ENCODE results near the gene RCVRN. TPM values are rescaled to one million over a fixed set of nuclear protein-coding genes. Genes with fewer than 3 reads are reported as not detected.

Gene RCVRN
- polyA plus RNA-seq (2013, experiment 1 of 4): not detected
- not detected for polyA plus RNA-seq (2013, experiment 2 of 4)
- not detected for polyA plus RNA-seq (2013, experiment 3 of 4)
- not detected for polyA plus RNA-seq (2013, experiment 4 of 4)

DNA sequence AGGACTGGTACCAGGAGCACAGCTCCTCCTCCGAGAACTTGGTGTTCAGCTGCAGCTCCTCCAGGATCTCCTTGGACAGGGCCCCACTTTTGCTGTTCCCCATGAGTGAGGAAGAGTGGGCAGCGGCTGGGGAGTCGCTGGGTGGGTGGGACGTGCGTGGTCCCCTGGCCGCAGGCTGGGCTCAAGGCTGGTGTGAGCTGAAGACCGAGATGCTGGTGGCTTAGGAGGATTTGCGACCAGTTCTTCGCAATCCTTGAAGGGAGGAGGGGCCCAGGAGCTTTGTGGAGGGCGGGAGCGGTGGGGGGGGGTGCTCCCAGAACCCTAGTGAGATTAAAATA, at the start of gene RCVRN:
Gene RCVRN, minus strand, starts transcription at position 194 of the 338 bp plus-strand sequence. Its CDS starts 91 bp downstream, at position 103.
- WGBS, 2 experiments: 96 to 97% methylated on average over 11 of the region's 11 CpGs
- no peak within 1 kb of the TSS for H3K27ac ChIP-seq (ENCODE audit: insufficient read depth, low read depth, low read length, poor library complexity, severe bottlenecking)
- H3K4me1 ChIP-seq (ENCODE audit: control insufficient read depth, insufficient read depth, low read length): peaks cover 25% of the 10 kb centered on the region
- no peaks in the 10 kb centered on the region for H3K9me3 ChIP-seq (ENCODE audit: control insufficient read depth, low read length)
- H3K36me3 ChIP-seq (ENCODE audit: control insufficient read depth, insufficient read depth, low read length): no peaks in the 10 kb centered on the region
- no peak within 1 kb of the TSS for H3K4me3 ChIP-seq (ENCODE audit: insufficient read depth, low read depth, low read length)
- no peaks in the 10 kb centered on the region for H3K27me3 ChIP-seq (ENCODE audit: control insufficient read depth, insufficient read depth, low read length, poor library complexity, severe bottlenecking)

DNA sequence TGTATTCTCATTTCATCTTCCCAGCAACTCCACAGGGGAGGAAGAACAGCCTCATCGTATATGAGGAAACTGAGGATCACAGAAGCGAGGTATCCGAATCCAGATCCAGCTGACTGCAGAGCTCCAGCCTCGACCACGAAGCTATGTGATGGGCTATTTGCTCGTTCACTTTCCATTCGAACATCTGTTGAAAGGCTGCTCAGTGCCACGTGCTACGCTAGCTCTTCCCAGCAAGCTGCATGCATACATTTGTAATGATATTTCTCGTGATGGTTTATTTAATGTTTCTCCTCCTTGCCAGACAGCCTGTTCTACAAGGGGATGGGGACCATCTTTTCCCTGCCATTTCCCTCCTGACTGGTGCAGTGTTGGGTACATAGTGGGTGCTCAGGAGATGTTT, 48.4 kb upstream of the RCVRN start:
- Histone ChIP-seq H3K9me3 (ENCODE audit: control insufficient read depth, low read length) (no peaks in the 10 kb centered on the region), H3K27ac (ENCODE audit: insufficient read depth, low read depth, low read length, poor library complexity, severe bottlenecking) (no peak overlapping the region), H3K27me3 (ENCODE audit: control insufficient read depth, insufficient read depth, low read length, poor library complexity, severe bottlenecking) (no peaks in the 10 kb centered on the region), H3K36me3 (ENCODE audit: control insufficient read depth, insufficient read depth, low read length) (no peaks in the 10 kb centered on the region), H3K4me1 (ENCODE audit: control insufficient read depth, insufficient read depth, low read length) (peaks cover 8% of the 10 kb centered on the region), H3K4me3 (ENCODE audit: insufficient read depth, low read depth, low read length) (no peak overlapping the region)
- 92 to 93% methylated on average over 10 of the region's 10 CpGs for WGBS, 2 experiments

DNA sequence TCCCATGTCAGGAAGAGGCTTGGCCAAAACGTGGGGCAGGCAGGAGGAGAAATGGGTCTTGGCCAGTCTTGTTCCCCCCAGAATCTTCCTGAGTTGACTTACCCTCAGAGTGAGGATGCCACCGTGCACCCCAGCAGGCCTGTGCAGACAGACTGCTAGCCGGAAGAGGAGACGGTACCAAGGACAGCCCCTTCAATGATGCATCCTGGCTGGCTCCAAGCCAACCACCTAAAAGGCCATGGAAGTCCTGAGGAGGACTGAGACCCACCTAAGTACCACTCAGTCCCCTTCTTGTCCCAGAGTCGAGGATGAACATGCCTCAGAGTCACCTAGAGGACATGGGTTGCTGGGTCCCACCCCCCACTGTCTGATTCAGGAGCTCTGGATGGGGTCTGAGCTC, 46.7 kb upstream of the RCVRN start:
- peaks cover under 1% of the 10 kb centered on the region for H3K4me1 ChIP-seq (ENCODE audit: control insufficient read depth, insufficient read depth, low read length)
- 90 to 92% methylated on average over 5 of the region's 5 CpGs for WGBS, 2 experiments

DNA sequence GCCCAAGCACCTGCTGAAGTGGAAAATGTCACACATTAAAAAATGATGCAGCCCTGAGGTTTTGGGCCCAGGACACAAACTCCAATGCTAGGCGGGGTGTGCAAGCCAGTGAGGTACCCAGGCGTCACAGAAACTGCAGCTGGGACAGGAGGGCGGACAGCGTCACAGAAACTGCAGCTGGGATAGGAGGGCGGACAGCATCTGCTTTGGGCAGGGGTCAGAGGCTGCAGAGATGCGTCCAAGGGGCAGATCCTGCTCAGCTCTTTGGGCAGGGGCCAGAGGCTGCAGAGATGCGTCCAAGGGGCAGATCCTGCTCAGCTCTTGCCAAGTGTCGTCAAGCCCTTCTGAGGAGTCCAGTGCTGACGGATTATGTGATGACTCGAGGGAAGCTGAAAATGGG, 43.9 kb upstream of the RCVRN start:
- no peaks in the 10 kb centered on the region for H3K36me3 ChIP-seq (ENCODE audit: control insufficient read depth, insufficient read depth, low read length)
- H3K27ac ChIP-seq (ENCODE audit: insufficient read depth, low read depth, low read length, poor library complexity, severe bottlenecking): no peak overlapping the region
- no peaks in the 10 kb centered on the region for H3K27me3 ChIP-seq (ENCODE audit: control insufficient read depth, insufficient read depth, low read length, poor library complexity, severe bottlenecking)
- no peak overlapping the region for H3K4me3 ChIP-seq (ENCODE audit: insufficient read depth, low read depth, low read length)
- no peaks in the 10 kb centered on the region for H3K4me1 ChIP-seq (ENCODE audit: control insufficient read depth, insufficient read depth, low read length)
- no peaks in the 10 kb centered on the region for H3K9me3 ChIP-seq (ENCODE audit: control insufficient read depth, low read length)
- 91 to 93% methylated on average over 10 of the region's 10 CpGs for WGBS, 2 experiments

More for the DNA sequence above, 46.7 kb upstream of the RCVRN start:
- no peaks in the 10 kb centered on the region for H3K36me3 ChIP-seq (ENCODE audit: control insufficient read depth, insufficient read depth, low read length)
- H3K9me3 ChIP-seq (ENCODE audit: control insufficient read depth, low read length): no peaks in the 10 kb centered on the region
- H3K27ac ChIP-seq (ENCODE audit: insufficient read depth, low read depth, low read length, poor library complexity, severe bottlenecking): no peak overlapping the region
- no peaks in the 10 kb centered on the region for H3K27me3 ChIP-seq (ENCODE audit: control insufficient read depth, insufficient read depth, low read length, poor library complexity, severe bottlenecking)
- no peak overlapping the region for H3K4me3 ChIP-seq (ENCODE audit: insufficient read depth, low read depth, low read length)

GRCh38 chr17:9944704-9945103, 39.6 kb upstream of the RCVRN start:
- Histone ChIP-seq H3K4me1 (ENCODE audit: control insufficient read depth, insufficient read depth, low read length) (no peaks in the 10 kb centered on the region), H3K27me3 (ENCODE audit: control insufficient read depth, insufficient read depth, low read length, poor library complexity, severe bottlenecking) (no peaks in the 10 kb centered on the region), H3K27ac (ENCODE audit: insufficient read depth, low read depth, low read length, poor library complexity, severe bottlenecking) (no peak overlapping the region), H3K4me3 (ENCODE audit: insufficient read depth, low read depth, low read length) (no peak overlapping the region), H3K36me3 (ENCODE audit: control insufficient read depth, insufficient read depth, low read length) (no peaks in the 10 kb centered on the region), H3K9me3 (ENCODE audit: control insufficient read depth, low read length) (no peaks in the 10 kb centered on the region)
- 92 to 96% methylated on average over 7 of the region's 7 CpGs for WGBS, 2 experiments

DNA sequence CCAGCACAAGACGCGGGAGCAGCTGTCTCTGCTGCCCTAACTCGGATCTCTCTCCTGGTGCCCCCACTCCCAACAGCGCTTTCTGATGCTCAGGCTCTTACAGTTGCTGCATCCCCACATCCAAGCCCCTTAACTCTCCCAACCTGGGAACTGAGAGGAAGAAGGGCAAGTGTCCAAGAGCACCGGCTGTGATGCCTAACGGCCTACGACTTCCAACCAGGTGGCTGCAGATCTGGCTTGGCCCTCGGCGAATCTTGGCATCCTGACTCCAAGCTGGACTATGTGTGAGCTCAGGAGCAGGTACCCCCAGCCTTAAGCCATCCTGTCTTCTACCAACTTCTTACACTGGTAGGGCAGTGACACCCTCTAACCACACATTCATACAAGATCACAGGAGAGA, 38.3 kb upstream of the RCVRN start:
- WGBS, 2 experiments: 94% methylated on average over 9 of the region's 9 CpGs
- Histone ChIP-seq H3K4me3 (ENCODE audit: insufficient read depth, low read depth, low read length) (no peak overlapping the region), H3K4me1 (ENCODE audit: control insufficient read depth, insufficient read depth, low read length) (no peaks in the 10 kb centered on the region), H3K9me3 (ENCODE audit: control insufficient read depth, low read length) (peaks cover 4% of the 10 kb centered on the region), H3K27ac (ENCODE audit: insufficient read depth, low read depth, low read length, poor library complexity, severe bottlenecking) (no peak overlapping the region), H3K27me3 (ENCODE audit: control insufficient read depth, insufficient read depth, low read length, poor library complexity, severe bottlenecking) (no peaks in the 10 kb centered on the region), H3K36me3 (ENCODE audit: control insufficient read depth, insufficient read depth, low read length) (no peaks in the 10 kb centered on the region)

- 92 to 93% methylated on average over 13 of the region's 13 CpGs for WGBS, 2 experiments
- no peak overlapping the region for H3K4me3 ChIP-seq (ENCODE audit: insufficient read depth, low read depth, low read length)
Observed at GRCh38 chr17:9942885-9943284, 37.8 kb upstream of the RCVRN start.

DNA sequence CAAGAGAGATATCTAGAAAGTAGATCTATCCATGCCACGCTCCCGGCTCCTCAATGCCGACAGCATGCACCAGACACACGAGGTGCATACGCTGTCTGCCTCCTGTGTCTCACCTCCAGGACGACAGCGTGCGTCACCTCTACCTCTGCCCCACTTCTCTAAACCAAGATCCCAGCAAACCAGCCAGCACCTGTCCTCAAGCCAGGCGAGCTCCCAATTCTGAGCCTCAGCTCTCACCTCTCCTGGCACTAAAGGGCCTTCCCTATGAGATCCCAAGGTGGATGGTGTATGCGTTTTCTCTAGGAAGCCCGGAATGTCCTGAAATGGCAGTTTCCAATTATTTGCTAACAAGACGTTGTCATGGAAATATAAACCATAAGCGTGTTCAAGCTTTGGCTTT, 36.2 kb upstream of the RCVRN start:
- H3K4me1 ChIP-seq (ENCODE audit: control insufficient read depth, insufficient read depth, low read length): no peaks in the 10 kb centered on the region
- no peak overlapping the region for H3K27ac ChIP-seq (ENCODE audit: insufficient read depth, low read depth, low read length, poor library complexity, severe bottlenecking)
- H3K9me3 ChIP-seq (ENCODE audit: control insufficient read depth, low read length): peaks cover 4% of the 10 kb centered on the region
- H3K27me3 ChIP-seq (ENCODE audit: control insufficient read depth, insufficient read depth, low read length, poor library complexity, severe bottlenecking): no peaks in the 10 kb centered on the region
- H3K4me3 ChIP-seq (ENCODE audit: insufficient read depth, low read depth, low read length): no peak overlapping the region
- WGBS, 2 experiments: 95% methylated on average over 13 of the region's 13 CpGs
- H3K36me3 ChIP-seq (ENCODE audit: control insufficient read depth, insufficient read depth, low read length): no peaks in the 10 kb centered on the region

More at GRCh38 chr17:9942885-9943284, 37.8 kb upstream of the RCVRN start:
- H3K27me3 ChIP-seq (ENCODE audit: control insufficient read depth, insufficient read depth, low read length, poor library complexity, severe bottlenecking): no peaks in the 10 kb centered on the region
- H3K9me3 ChIP-seq (ENCODE audit: control insufficient read depth, low read length): peaks cover 4% of the 10 kb centered on the region
- H3K27ac ChIP-seq (ENCODE audit: insufficient read depth, low read depth, low read length, poor library complexity, severe bottlenecking): no peak overlapping the region
- no peaks in the 10 kb centered on the region for H3K4me1 ChIP-seq (ENCODE audit: control insufficient read depth, insufficient read depth, low read length)
- no peaks in the 10 kb centered on the region for H3K36me3 ChIP-seq (ENCODE audit: control insufficient read depth, insufficient read depth, low read length)

DNA sequence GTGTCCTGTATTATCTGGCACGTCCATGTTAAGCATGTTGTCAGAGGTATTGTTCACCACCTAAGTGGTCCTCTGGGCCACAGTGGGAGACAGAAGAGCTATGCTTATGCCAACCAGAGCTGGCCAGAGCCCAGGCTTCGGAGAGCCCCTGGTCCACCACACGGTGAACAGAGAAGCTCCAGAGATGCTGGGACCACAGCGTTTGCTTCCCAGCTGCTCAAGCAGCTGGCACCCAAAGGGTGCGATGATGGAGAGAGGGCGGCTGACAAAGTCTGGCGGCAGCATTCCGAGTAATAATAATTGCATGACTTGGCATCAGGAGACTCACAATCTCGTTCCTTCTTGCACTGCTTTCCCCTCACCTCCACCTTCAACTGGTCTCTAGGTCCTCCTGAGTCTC, 35.8 kb upstream of the RCVRN start:
- no peaks in the 10 kb centered on the region for H3K27me3 ChIP-seq (ENCODE audit: control insufficient read depth, insufficient read depth, low read length, poor library complexity, severe bottlenecking)
- H3K36me3 ChIP-seq (ENCODE audit: control insufficient read depth, insufficient read depth, low read length): no peaks in the 10 kb centered on the region
- WGBS, 2 experiments: 91 to 93% methylated on average over 9 of the region's 9 CpGs
- no peak overlapping the region for H3K27ac ChIP-seq (ENCODE audit: insufficient read depth, low read depth, low read length, poor library complexity, severe bottlenecking)
- no peak overlapping the region for H3K4me3 ChIP-seq (ENCODE audit: insufficient read depth, low read depth, low read length)
- H3K4me1 ChIP-seq (ENCODE audit: control insufficient read depth, insufficient read depth, low read length): no peaks in the 10 kb centered on the region
- H3K9me3 ChIP-seq (ENCODE audit: control insufficient read depth, low read length): peaks cover 4% of the 10 kb centered on the region

DNA sequence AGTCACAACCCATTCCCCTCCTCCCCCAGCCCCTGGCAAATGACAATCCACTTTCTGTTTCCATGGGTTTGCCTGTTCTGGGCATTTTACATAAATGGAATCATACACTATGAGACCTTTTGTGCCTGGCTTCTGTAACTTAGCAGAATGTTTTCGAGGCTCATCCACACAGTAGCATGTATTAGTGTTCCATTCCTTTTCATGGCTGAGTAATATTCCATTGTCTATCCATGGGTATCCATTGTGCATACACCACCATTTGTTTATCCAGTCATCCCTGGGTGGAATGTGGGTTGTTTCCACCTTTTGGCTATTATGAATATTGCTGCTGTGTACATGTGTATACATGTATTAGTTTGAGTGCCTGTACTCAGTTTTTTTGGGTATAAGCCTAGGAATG, 33.7 kb upstream of the RCVRN start:
- 92% methylated on average over 1 of the region's 1 CpG for WGBS, 2 experiments
- no peak overlapping the region for H3K27ac ChIP-seq (ENCODE audit: insufficient read depth, low read depth, low read length, poor library complexity, severe bottlenecking)
- no peaks in the 10 kb centered on the region for H3K36me3 ChIP-seq (ENCODE audit: control insufficient read depth, insufficient read depth, low read length)
- no peaks in the 10 kb centered on the region for H3K27me3 ChIP-seq (ENCODE audit: control insufficient read depth, insufficient read depth, low read length, poor library complexity, severe bottlenecking)
- H3K9me3 ChIP-seq (ENCODE audit: control insufficient read depth, low read length): peaks cover 4% of the 10 kb centered on the region
- no peaks in the 10 kb centered on the region for H3K4me1 ChIP-seq (ENCODE audit: control insufficient read depth, insufficient read depth, low read length)
- H3K4me3 ChIP-seq (ENCODE audit: insufficient read depth, low read depth, low read length): no peak overlapping the region

DNA sequence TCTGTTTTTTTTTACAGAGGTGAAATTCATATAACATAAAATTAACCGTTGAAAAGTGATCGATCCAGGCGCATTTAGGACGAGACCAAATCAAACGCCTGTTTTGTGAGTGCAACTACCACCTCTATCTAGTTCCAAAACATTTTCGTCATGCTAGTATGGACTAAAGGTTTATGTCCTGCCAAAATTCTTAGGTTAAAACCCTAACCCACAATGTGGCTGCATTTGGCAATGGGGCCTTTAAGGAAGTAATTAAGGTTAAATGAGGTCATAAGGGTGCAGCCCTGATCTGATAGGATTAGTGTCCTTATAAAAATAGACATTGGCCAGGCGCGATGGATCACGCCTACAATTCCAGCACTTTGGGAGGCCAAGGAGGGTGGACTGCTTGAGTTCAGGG, 32.8 kb upstream of the RCVRN start:
- peaks cover 4% of the 10 kb centered on the region for H3K9me3 ChIP-seq (ENCODE audit: control insufficient read depth, low read length)
- H3K4me3 ChIP-seq (ENCODE audit: insufficient read depth, low read depth, low read length): no peak overlapping the region
- H3K27me3 ChIP-seq (ENCODE audit: control insufficient read depth, insufficient read depth, low read length, poor library complexity, severe bottlenecking): no peaks in the 10 kb centered on the region
- no peaks in the 10 kb centered on the region for H3K36me3 ChIP-seq (ENCODE audit: control insufficient read depth, insufficient read depth, low read length)
- no peaks in the 10 kb centered on the region for H3K4me1 ChIP-seq (ENCODE audit: control insufficient read depth, insufficient read depth, low read length)
- 94 to 96% methylated on average over 9 of the region's 9 CpGs for WGBS, 2 experiments
- H3K27ac ChIP-seq (ENCODE audit: insufficient read depth, low read depth, low read length, poor library complexity, severe bottlenecking): no peak overlapping the region
